HL-60/S4 treated with retinoic acid at 250 ng/mL for 4 days and 3 days (cell line): ENCODE measurements around the gene OPN4.

Source experiments
- in situ Hi-C: fragments of 300-500 bp; cut with MboI; formaldehyde crosslinking; loops from 2 replicates; pipeline ENCODE4 v1.7.0; 2022; ENCODE audit warnings: low sequenced_read_pairs

OPN4 gene

DNA sequence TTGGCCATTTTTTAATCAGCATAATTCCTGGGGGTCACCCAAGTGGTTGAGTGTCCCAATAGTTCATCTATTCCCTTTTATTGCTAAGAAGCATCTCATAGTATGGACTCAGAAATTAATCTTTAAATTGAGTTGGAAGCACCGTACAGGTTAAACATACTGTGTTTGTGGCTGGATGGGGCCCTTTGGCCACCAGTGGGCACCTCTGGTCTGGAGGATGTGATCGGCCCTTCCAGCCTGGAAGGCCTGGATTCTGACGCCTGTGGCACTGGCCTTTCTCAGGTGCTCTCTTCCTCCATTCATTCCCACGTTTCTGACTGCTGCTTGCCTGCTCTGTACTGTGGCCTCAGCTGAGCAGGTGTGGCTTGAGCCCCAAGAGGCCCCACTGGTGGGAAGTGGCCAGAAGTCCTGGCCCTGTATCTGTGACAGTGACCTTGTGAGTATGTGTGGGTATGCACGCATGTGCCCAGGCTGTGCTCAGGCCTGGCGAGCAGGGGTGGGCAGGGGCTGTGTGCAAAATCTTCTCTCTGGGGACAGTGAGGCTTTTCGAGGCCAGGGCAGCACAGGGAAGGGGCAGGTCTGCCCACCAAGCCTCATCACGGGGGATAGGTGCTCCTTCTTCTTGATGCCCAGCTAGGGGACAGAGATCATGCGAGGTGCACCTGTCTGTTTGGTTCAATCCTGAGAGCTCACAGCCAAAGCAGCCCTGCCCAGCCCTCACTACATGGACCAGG lies 44.0 kb downstream of the OPN4 start:
- in situ Hi-C loops: no loop called here

DNA sequence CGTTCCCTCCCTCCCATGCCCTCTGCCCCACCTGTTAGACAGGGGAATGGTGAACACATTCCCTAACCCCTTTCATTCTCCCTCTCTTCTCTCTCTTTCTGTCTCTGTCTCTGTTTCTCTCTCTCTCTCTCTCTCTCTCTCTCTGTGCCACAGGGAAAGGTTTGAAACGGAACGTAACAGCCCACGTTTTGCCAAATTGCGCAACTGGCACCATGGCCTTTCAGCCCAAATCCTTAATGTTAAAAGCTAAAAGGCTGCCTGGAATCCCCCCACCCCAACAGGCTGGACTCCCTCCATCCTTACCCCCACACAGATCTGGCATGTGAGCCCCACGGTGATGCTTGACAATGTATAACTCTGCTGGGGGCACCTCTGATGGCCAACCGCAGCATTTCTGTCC lies 44.8 kb downstream of the OPN4 start:
- in situ Hi-C loops: no loop called here

GRCh38 chr10:86699541-86699940 lies 45.2 kb downstream of the OPN4 start:
- in situ Hi-C loops: no loop called here

DNA sequence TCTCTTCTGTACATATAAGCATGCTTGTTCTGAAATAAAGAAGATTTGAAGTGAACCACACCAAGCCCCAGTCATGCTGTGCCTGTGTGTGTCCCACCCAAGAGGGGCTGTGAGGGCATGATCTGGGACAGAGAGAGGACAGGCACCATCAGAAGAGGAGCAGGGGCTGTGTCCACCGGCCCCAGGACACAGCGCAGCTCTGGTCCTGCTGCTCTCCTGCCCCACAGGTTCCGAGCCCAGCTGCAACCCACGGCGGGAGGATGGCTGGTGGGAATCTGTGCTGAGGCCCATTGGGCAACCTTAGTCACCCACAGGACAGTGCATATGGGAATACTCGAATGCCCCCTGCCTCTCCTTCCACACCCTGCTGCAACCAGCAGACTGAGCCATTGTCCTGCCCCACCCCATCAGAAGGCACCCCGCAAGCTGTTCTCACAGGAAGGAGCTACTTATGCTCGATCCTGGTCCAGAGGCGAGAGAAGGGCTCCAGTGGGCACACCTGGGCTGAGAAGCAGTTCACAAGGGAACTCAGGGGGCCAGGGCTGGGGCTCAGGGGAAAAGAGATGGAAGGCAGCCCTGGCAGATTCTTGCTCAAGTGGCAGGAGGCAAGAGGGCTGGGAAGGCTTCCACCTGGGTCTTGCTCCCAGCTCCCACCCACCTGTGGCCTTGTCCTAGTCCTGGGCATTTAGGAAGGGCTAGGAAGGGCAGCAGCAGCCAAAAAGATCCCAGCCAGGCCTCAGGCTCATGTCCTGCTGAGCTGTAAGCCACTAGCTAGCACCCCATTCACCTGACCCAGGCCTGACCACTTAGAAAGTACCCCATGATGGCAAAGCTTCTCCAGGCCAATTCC lies 45.9 kb downstream of the OPN4 start:
- in situ Hi-C loops: no loop called here

- in situ Hi-C loops: no loop called here
Measured at GRCh38 chr10:86700851-86701617, 46.7 kb downstream of the OPN4 start.

DNA sequence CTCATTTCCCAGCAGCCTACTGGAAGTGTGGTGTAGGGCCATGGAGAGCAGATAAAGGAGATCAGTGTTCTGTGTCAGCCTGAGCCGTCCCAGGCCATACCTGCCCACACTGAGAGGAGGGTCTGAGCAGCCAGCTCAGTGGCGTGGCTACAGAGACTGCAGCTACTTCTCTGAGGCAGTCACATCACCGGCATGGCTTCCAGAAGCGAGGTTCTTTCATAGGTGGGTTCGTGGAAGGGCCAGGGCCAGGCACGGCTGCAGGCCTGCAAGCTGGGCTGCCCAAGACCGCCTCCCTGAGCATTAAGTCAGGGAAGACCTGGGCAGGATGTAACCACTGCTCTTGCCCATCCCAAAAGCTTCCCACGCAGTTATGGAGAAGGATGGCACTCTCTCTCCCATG lies 48.8 kb downstream of the OPN4 start:
- in situ Hi-C loops: no loop called here

DNA sequence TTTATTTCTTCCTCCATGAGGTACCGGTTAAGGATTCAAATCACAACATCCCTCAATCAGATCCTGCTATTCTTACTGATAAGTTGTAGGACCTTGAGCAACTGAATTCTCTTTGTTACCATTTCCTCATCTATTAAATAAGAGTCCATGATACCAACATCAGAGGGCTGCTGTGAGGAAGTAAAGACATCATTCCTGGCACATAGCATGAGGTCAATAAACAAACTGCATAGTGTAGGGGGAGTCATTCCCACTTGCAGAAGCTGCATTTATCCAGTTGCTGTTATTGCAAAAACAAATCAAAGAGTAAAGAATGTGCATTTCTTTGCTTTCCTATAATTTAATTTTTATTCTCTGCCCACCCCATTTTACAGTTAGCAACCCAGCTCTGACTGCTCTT lies 50.8 kb downstream of the OPN4 start:
- in situ Hi-C loops: no loop called here

DNA sequence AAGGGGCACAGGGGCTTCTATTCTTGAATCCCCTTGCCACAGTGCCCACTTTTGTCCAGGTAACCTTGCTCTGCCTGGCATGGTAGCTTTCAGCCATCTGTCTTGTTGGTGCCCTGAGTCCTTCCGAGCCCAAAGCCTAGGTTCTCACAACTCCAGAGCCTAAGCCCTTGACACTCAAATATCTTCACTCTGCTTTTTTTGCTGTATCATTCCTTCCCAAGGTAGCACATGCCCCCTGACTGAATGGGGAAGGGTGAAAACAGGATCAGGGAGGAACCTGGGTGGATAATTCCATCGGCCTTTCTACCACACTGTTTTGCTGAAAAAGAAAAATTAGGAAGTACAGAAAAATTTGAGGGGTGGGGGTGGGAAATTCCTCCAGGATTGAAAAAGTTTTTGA lies 51.6 kb downstream of the OPN4 start:
- in situ Hi-C loops: no loop called here

DNA sequence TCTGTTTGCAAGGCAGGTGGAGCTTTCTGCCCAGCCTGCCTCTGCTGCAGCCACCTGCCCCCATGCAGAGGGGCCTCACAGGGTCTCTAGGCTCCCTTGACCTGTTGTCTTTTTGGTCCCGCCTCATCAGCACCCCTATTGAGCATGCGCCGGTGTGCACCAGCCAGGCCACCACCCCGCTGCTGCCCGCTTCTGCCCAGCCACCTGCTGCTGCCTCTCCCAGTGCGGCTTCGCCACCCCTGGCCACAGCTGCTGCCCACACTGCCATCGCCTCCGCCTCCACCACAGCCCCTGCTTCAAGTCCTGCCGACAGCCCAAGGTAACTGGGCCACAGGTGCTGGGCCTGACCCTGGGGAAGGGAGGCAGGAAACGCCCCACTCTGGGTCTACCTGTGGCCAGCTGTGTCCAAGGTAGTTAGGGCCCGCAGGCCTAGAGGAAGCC lies 52.1 kb downstream of the OPN4 start:
- in situ Hi-C loops: no loop called here

GRCh38 chr10:86706977-86707376 lies 52.6 kb downstream of the OPN4 start:
- in situ Hi-C loops: no loop called here

- in situ Hi-C loops: no loop called here
Measured at GRCh38 chr10:86707505-86707904, 53.2 kb downstream of the OPN4 start.

DNA sequence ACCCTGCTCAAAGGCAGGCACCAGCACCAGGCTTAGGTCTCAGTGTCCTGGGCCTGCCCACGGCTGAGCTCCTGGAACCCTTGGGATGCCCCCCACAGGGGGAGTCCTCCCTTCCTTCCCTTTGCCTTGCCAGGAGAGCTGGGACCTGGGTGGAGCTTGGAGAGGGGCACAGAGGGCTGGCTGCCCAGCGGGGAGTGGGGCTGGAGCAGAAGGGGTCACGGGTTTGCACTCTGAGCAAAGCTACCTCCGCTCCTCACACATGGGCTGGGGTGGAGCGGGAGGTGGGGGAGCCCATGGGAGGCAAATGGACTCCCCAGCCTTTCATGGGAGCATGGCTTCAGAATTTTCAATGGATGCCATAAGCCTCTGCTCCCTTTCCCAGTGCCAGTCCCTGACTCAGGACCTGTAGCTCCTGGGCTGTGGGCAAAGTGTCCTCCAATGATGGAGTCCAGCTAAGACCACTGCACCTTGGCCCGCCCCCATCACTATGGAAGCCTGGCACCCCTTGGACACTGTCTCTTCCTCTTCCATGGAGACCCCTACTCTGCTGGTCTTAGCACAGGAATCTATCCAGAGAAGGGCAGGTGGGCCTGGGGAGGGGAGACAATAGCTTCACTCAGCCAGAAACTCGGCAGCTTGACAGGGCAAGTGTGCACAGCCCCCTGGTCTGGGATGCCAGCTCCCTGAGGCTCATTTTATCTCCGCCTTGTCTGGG lies 53.9 kb downstream of the OPN4 start:
- in situ Hi-C loops: no loop called here

- in situ Hi-C loops: no loop called here
Measured at GRCh38 chr10:86708783-86709380, 54.5 kb downstream of the OPN4 start.

DNA sequence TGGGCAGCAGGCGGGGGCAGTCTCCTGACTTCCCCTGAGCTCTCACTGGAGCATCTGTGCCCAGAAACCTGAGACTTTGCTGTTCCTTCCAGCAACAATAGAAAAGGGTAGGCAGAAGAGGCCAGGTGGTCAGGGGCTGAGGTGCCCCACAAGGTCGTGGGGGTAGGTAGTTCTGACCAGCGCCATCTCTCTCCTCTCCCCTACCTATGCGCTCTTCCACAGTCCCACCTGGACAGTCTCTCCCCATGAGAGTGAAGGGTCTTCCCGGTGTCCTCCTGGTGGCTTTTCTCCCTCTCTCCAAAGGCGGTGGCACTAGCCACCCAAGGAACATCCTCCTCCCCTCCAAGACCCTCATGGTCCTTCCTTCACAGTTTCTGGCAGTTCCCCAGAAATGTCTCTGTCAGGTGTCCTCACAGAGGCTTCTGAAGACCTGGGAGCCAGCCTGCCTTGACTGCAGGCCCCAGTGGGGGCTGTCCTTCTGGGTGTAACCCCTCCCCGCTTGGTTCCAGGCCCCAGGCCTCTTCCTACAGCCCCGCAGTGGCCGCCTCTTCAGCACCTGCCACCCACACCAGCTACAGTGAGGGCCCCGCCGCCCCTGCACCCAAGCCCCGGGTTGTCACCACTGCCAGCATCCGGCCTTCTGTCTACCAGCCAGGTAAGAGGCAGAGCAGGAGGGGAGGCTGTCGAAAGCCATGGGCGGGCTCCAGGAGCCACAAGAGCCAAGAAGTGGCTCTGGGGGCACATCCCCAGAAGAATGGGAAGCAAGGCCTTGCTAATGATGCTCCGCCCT lies 55.2 kb downstream of the OPN4 start:
- in situ Hi-C loops: no loop called here

DNA sequence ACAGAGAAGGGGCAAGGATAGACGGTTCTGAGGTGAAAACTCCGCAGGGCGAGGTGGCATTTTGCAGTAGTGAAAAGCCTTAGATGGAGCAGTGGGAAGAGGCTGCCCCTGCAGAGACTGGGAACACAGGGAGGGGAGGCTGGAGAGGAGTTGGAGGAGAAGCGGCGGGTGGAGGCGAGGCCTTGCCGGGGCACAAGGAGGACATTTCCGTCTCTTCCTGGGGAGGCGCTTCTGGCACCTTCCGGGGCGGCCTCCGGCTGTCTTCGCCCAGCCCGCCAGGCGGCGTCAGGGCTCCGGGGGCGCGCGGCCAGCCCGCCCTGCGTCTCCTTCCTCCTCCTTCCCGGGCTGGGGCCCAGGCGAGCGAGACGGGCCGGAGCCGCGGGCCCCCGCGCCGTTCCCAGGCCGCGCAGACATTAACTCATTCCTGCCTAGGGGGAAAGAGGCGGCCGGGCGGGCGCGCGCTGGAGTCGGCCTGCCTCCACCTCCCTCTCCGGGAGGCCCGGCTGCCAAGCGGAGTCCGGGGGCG lies 56.7 kb downstream of the OPN4 start:
- in situ Hi-C loops: no loop called here

- in situ Hi-C loops: no loop called here
Measured at GRCh38 chr10:86711513-86712316, 57.4 kb downstream of the OPN4 start.

GRCh38 chr10:86712317-86712707 lies 58.0 kb downstream of the OPN4 start:
- in situ Hi-C loops: no loop called here

DNA sequence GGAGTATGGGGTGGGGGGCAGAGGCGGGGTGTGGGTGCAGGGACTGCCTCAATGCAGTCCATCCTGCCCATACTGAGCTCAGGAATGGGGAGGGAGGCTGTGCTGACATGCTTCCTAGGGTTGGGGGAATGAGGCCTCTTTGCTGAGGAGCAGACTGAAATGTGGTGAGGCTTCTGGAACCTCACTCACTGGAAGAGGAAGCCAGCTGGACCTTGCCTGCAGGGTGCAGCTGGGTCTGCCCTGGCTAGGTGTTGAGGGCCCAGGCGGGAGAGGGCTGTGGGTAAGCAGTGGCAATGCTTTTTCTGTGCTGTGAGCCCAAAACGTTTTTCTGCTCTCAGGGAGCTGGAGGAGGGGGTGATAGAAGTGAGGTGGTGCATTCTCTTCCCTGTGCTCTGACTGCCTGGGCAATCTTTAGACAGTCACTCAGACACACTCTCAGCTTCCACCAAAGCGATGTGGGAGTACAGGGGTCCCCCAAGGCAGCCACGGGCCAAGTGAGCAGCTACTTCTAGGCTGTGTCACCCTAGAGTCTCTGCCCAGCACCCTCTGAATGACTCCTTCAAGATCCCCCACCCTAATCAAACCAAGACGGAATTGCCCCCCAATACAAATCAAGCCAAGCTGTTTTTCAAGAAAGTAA lies 60.9 kb downstream of the OPN4 start:
- in situ Hi-C loops: no loop called here
